ENCODE measurements around the gene FAM76A. TPM values are rescaled to one million over a fixed set of nuclear protein-coding genes. Genes with fewer than 3 reads are reported as not detected.

The FAM76A gene
- total and polyA plus RNA-seq, 9 of the 15 experiments (the other 6 are each of a cell fraction or from before 2014, with no cell fraction given): 9.5 to 14.6 (median 11.4) TPM

- TF ChIP-seq, protein P1, sequence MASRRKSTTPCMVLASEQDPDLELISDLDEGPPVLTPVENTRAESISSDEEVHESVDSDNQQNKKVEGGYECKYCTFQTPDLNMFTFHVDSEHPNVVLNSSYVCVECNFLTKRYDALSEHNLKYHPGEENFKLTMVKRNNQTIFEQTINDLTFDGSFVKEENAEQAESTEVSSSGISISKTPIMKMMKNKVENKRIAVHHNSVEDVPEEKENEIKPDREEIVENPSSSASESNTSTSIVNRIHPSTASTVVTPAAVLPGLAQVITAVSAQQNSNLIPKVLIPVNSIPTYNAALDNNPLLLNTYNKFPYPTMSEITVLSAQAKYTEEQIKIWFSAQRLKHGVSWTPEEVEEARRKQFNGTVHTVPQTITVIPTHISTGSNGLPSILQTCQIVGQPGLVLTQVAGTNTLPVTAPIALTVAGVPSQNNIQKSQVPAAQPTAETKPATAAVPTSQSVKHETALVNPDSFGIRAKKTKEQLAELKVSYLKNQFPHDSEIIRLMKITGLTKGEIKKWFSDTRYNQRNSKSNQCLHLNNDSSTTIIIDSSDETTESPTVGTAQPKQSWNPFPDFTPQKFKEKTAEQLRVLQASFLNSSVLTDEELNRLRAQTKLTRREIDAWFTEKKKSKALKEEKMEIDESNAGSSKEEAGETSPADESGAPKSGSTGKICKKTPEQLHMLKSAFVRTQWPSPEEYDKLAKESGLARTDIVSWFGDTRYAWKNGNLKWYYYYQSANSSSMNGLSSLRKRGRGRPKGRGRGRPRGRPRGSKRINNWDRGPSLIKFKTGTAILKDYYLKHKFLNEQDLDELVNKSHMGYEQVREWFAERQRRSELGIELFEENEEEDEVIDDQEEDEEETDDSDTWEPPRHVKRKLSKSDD (conservative IDR thresholded peaks at IDR 0.05; ENCODE audit: low read length): no peak
- TF ChIP-seq PATZ1 (CRISPR knock-in tag; IDR thresholded peaks at IDR 0.05; ENCODE audit: borderline replicate concordance): no peak
- no peak for TF ChIP-seq CBX2 (IDR thresholded peaks at IDR 0.05; ENCODE audit: insufficient read depth, low read length, poor library complexity, severe bottlenecking)
- no peak for TF ChIP-seq ZNF121 (CRISPR knock-in tag; conservative IDR thresholded peaks at IDR 0.05)
- no peak for TF ChIP-seq PTBP1 (IDR thresholded peaks at IDR 0.05; ENCODE audit: low read depth, low read length)
- no peak for TF ChIP-seq FOXA1 (IDR thresholded peaks at IDR 0.05; ENCODE audit: borderline replicate concordance)
- no peak for TF ChIP-seq ZNF384 (IDR thresholded peaks at IDR 0.05; ENCODE audit: low read depth, low read length)
- peak; percentile 89 for TF ChIP-seq GABPA (tag; conservative IDR thresholded peaks at IDR 0.05; ENCODE audit: low read depth)
- TF ChIP-seq NBN (IDR thresholded peaks at IDR 0.05; ENCODE audit: low read depth): 0 out of 2 replicates have a peak, but pooled peaks have one; percentile 45
- peak; percentile 90 for TF ChIP-seq ZFX (CRISPR knock-in tag; IDR thresholded peaks at IDR 0.05)
- TF ChIP-seq PTRF (tag; IDR thresholded peaks at IDR 0.05): no peak
- no peak for TF ChIP-seq STAT6 (CRISPR knock-in tag; IDR thresholded peaks at IDR 0.05)
- TF ChIP-seq NR3C1 (CRISPR knock-in tag; IDR thresholded peaks at IDR 0.05): no peak
- TF ChIP-seq DDX20 (tag; IDR thresholded peaks at IDR 0.05; ENCODE audit: low read depth): no peak
- no peak for TF ChIP-seq U2AF1 (optimal IDR thresholded peaks at IDR 0.05; ENCODE audit: low read depth, low read length)
- TF ChIP-seq ZNF274 (IDR thresholded peaks at IDR 0.05; ENCODE audit: borderline replicate concordance, low read depth, low read length): peak; percentile 60; the same call in 1 of the 2 replicates
- TF ChIP-seq HDAC3 (IDR thresholded peaks at IDR 0.05; ENCODE audit: borderline replicate concordance, partially characterized antibody): no peak
- TF ChIP-seq PCBP1 (IDR thresholded peaks at IDR 0.05; ENCODE audit: low read depth, low read length, poor library complexity, severe bottlenecking): no peak
Measured at GRCh38 chr1:27772932-27773825, 47.4 kb downstream of the FAM76A start, which contains the start of gene STX12 (continued).

All from K562 (cell line).